Hepatic stellate cell (primary cell): Measurements from ENCODE around the gene RAPSN.

Experiments used
- DNase-seq: peaks from one replicate; pipeline ENCODE4 v3.0.0; 2011; ENCODE audit warnings: low spot score

Gene RAPSN

GRCh38 chr11:47448566-47449427 is at the start of gene RAPSN:
Gene RAPSN, minus strand, starts transcription at chr11:47449136. Its CDS starts 172 bp downstream, at chr11:47448964.
- no peak for DNase-seq

DNA sequence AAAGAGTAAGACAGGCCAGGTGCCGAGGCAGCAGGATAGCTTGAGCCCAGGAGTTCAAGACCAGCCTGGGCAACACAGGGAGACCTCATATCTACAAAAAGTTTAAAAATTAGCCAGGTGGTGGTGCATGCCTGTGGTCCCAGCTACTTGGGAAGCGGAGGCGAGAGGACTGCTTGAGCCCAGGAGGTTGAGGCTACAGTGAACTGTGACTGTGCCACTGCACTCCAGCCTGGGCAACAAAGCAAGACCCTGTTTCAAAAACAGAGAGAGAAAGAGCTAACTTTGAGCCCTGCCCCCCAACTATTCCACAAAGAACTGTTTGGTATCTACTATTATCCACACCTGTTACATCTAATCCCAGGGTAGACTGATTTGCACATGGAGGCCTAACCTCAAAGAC is 49.2 kb upstream of the RAPSN start:
- no peak for DNase-seq

GRCh38 chr11:47496808-47497207 is 47.9 kb upstream of the RAPSN start:
- no peak for DNase-seq

DNA sequence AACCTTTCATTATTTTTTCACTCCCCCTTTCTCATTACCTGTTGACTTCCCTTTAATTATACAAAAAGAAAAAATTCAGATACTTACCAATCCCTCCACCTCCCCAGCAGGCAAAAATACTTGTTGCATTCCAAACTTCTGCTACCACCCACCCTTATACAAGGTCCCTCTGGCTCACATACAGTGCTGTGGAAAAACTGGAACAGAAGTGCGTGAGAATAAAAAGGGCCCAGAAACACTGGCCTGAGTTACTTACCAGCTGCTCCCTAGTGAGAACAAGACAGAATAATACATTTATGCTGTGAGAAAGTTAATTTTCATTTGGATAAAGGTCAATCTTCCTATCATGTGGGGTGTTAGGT is 46.9 kb upstream of the RAPSN start:
- DNase-seq, result no peak

DNA sequence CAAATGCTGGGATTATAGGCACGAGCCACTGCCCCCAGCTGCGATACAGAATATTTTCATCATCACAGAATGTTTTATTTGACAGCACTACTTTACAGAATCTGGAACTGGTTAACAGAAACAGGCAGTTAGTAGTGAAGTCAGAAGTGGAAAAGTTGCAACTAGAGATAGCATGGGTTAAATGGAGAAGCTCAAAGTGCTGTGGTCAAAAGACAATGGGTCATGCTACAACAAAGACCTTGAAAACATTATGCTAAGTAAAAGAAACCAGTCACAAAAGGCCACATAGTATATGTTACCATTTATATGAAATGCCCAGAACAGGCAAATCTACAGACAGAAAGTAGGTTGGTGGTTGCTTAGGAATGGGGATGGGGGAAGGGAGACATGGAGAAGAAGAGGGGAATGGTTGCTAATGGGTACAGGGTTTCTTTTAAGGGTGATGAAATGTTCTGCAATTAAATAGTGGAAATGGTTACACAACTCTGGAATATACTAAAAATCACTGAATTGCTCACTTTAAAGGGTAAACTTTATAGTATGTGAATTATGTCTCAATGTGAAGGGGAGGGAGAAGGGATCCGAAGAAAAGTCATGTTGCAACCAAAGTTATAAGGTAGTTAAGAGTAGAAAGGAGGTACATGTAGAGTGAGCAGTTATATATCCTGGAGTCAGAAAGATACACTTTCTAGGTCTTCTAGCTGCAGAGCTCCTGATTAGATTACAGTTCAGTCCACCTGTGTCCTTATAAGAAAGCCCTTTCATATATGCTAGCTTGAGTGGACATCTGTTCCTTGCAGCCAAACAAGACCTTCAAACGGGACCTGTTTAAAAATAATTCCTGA is 46.3 kb upstream of the RAPSN start:
- no peak for DNase-seq

DNA sequence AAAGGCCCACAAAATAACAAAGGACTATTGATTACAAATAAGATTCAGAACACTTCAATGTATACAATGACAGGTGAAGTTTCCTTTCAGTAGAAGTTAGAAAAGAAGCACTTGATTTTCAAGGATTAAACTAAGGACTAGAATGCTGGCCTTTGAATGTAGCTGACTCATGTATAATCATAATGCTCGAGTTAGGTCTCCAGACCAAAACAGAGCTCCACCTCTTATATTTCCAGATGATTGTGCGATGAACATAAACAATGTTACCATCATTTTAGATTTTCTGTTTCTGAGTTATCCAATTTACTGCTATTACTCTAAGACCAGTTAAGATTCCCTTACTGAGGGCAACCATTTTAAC is 40.4 kb upstream of the RAPSN start:
- DNase-seq, result no peak

GRCh38 chr11:47488674-47489394 is 39.9 kb upstream of the RAPSN start:
- DNase-seq, result no peak

- DNase-seq, result no peak
Observed at GRCh38 chr11:47488111-47488510, 39.2 kb upstream of the RAPSN start.

- DNase-seq, result no peak
Observed at GRCh38 chr11:47487421-47487820, 38.5 kb upstream of the RAPSN start.

- DNase-seq, result no peak
Observed at GRCh38 chr11:47485107-47485506, 36.2 kb upstream of the RAPSN start.

DNA sequence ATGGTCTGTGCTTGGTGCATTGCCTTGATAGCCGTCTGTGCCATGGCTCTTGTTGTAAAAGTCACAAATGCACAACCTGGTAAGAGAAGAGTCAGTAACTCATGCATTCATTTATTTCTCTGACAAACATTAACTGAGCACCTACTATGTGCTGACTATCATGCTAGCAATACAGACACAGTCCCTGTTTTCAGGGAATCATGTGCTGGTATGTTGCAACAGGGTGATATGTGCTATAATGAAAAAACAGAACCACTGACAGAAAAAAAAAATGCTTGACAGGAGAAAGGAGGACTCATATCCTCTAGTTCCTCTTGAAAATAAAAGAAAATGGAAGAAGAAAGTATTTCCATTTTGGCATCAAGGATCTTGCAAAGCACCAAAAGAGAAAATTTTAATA is 34.5 kb upstream of the RAPSN start:
- DNase-seq, result no peak

- no peak for DNase-seq
Observed at GRCh38 chr11:47480762-47481161, 31.8 kb upstream of the RAPSN start.

- DNase-seq, result no peak
Observed at GRCh38 chr11:47478651-47479329, 29.9 kb upstream of the RAPSN start.

GRCh38 chr11:47477753-47478152 is 28.8 kb upstream of the RAPSN start:
- no peak for DNase-seq

DNA sequence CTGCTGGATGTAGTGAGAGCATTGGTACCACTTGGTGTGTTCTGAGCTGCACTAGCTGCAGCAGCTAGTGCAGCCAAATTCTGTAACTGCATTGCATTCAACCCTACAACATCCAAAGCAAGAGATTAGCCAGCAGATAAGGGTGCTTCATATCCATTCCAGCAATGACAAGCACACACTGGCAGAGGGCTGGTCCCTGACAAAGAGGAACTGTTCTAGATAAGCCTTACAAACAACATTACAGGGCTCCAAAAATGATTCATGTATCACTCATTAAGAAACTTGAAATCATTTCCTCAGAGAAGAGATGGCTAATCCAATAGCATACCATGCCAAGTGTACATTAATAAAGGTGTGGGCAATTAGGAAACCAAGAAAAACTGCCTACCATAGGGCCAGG is 28.4 kb upstream of the RAPSN start:
- peak; percentile 19 for DNase-seq

GRCh38 chr11:47470671-47471070 is 21.7 kb upstream of the RAPSN start:
- DNase-seq, result no peak

DNA sequence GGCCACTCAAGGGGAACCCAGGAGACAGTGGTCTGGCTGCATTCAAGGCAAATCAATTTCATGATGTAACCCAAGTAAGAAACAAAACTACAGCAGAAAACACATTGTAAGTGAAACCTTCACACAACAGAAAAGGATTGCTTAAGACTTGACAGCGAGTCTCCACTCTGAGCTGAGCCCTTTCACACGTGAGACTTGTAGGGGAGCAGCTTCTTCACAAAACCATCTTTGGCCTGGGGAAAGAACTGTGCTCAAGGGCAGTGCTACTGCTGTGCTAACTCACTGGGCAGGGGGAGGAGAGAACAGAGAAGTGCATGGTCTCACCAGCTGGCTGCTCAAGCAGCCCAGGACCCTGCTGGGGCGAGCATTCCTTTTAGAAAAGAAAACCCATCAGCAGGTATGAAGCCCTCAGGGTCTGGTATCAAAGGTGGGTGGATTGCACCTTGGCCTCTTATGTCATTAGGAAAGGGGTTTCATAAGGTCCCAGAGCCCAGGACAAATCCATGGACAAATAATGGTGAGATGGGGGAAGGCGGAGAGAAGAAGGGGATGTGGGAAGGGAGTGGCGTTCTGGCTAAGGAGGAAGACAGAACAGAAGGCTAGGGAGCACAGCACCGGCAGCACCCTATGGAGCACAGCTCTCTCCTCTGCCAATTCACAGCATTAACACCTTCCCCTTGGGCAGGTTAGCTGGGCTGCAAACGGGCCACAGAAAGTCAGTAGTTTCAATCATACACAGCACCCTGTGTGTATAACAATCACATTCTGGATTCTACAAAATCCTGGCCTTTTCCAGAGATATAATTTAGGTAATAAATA is 20.6 kb upstream of the RAPSN start:
- no peak for DNase-seq

DNA sequence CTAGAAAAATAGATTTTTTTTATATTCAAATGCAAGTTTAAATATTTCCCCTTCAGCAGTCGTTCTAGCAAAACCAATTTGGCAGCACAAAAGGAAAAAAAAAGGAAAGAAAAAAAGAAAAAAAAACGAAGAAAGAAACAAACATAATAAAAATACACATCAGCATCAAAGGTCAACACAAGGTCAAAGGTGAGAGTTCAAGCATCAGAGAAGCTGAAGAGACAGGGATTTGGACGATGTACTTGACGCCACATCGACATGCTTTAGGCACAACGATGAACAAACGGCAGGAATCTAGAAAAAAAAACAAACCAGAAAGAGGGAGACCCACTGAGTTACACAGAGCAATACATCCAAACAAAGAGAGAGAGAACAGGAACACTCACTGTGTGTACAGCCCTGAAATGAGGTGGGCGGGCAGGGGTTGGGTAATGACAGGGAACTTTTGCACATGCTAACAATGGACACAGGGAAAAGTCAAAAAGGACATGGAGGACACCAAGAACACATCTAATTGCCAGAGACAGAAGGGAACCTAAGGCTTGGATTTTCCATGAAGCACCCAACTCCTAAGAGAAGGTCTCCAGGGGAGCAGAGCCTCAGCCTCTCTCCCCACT is 19.8 kb upstream of the RAPSN start:
- DNase-seq, result no peak

DNA sequence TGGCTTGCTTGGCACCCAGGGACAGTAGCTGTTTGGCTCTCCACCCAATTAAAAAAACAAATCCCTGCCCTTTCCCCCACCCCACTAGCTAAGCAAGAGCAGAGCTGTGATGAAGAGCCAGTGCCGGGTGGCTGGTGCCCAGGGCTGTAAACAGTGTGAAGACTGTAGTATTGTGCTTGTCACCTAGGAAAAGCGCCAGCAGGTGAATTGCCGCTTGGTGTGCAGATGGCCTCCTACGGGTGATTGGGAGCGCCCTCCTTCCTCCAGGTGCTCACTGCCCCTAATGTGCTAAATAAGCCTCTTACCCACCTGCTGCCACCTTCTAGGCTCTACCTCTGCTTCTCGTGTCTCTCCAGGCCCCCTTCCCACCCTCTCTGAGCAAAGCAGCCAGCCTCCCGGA is 18.4 kb upstream of the RAPSN start:
- no peak for DNase-seq

DNA sequence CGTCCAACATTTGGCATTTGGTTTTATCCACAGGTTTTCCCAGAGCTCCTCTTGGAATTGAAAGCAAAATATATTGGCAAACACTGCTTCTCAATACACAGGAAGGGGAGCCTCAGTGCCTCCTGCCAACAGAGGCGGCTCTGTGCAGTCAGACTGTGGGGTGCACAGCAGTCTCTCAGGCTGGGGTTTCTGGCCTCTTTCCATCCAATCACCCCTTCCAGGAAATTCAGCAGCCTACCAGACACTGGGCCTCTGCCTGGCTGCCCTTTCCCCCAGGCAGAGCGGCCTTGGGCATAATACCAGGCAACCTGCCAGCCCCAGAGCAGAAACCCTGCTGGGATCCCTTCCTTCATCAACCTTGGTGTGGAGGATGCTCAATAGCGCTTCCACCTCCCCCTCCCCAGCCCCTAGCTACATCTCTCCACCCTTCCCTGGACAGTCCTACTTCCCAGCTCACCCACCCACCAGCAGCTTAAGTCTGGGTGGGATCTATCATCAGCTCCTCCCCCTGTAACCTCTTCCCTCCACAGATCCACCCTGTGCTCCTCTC is 17.8 kb upstream of the RAPSN start:
- DNase-seq, result no peak

DNA sequence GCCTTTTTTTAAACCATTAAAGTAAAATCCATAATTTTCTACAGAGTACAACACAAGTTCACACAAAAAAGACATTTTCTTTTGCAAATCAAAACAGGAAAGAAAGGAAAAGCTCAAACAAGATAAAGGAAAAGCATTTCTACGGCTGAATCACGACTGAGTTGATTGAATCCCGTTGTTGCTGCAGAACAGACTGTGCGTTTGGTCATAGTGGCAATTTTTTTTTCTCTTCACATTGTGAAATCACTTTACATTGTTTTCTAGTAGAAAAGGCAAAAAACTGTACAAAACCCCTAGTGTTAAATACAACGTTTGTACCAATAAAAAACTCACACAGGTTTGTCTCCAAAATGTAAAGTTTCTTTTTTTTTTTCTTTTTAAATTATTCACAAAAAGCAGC is 17.3 kb upstream of the RAPSN start:
- DNase-seq, result no peak
